H1 (cell line): ENCODE results near the gene WDCP. TPM values are rescaled to one million over a fixed set of nuclear protein-coding genes. Genes with fewer than 3 reads are reported as not detected.

Source experiments
- CTCF ChIA-PET: fragments of 300-600 bp; sonication (Branson Sonifier 250); formaldehyde crosslinking; loops from one replicate; lab custom pipeline; 2021; ENCODE audit not compliant: partially characterized antibody; lab: Charles Lee
- POLR2A ChIA-PET: fragments of 300-600 bp; sonication (Branson Sonifier 250); formaldehyde crosslinking; loops from one replicate; lab custom pipeline; 2021; ENCODE audit warnings: inconsistent platforms; ENCODE audit not compliant: partially characterized antibody; lab: Charles Lee
- DNase-seq, 2 experiments: peaks; one replicate each; pipeline versions ENCODE4 v3.0.0 to v3.0.0-alpha.2; 2010 to 2022; ENCODE audit warnings: low spot score in 2 of 2, low read depth in 1 of 2, mixed read lengths in 1 of 2
- FAIRE-seq: peaks from 2 replicates; lab custom pipeline; 2011; peaks lifted over from hg19 to GRCh38; lab: Jason Lieb, UNC
- H2AFZ ChIP-seq: 2 replicates; pipeline ENCODE4 v1.8.1; 2012; ENCODE audit warnings: low read length, inconsistent platforms
- H2AK5ac ChIP-seq: 2 replicates; pipeline ENCODE4 v1.6.1; 2013; ENCODE audit warnings: low read depth, low read length
- H2BK120ac ChIP-seq: replicated peaks from 2 replicates; pipeline ENCODE3; 2013; ENCODE audit warnings: low read depth, low read length, inconsistent platforms
- H2BK12ac ChIP-seq: 2 replicates; pipeline ENCODE4 v1.6.1; 2013; ENCODE audit warnings: low read depth, low read length
- H2BK15ac ChIP-seq: 2 replicates; pipeline ENCODE4 v1.6.1; 2013; ENCODE audit warnings: low read length
- H2BK20ac ChIP-seq: 2 replicates; pipeline ENCODE4 v1.6.1; 2013; ENCODE audit warnings: low read length
- H2BK5ac ChIP-seq: 2 replicates; pipeline ENCODE4 v1.6.1; 2013; ENCODE audit warnings: low read depth, low read length
- H3K14ac ChIP-seq: 2 replicates; pipeline ENCODE4 v1.6.1; 2013; ENCODE audit warnings: inconsistent platforms; ENCODE audit not compliant: insufficient read length
- H3K18ac ChIP-seq: 2 replicates; pipeline ENCODE4 v1.6.1; 2013; ENCODE audit warnings: low read length; ENCODE audit errors: extremely low read depth
- H3K23ac ChIP-seq: 2 replicates; pipeline ENCODE4 v1.6.1; 2013; ENCODE audit warnings: inconsistent platforms; ENCODE audit not compliant: insufficient read length
- H3K23me2 ChIP-seq: 2 replicates; pipeline ENCODE4 v1.6.1; 2013; ENCODE audit warnings: low read depth, low read length
- H3K27ac ChIP-seq: 2 replicates; pipeline ENCODE4 v1.6.1; 2011; ENCODE audit warnings: low read depth, low read length, inconsistent platforms
- H3K27me3 ChIP-seq, 4 experiments: replicated peaks in 1 of 4; 1 replicate in 1 of 4; 2 replicates in 3 of 4; pipeline versions ENCODE4 v1.6.1 to v1.8.1; 2011 to 2013; ENCODE audit warnings: low read length in 3 of 4, mild to moderate bottlenecking in 3 of 4, inconsistent platforms in 2 of 4, mixed read lengths in 2 of 4, moderate library complexity in 1 of 4; ENCODE audit not compliant: control insufficient read depth in 3 of 4, insufficient read depth in 3 of 4; ENCODE audit errors: extremely low read depth in 1 of 4
- H3K36me3 ChIP-seq, 4 experiments: 2 replicates each; pipeline versions ENCODE4 v1.6.1 to v1.8.1; 2011 to 2013; ENCODE audit warnings: mild to moderate bottlenecking in 4 of 4, low read length in 3 of 4, moderate library complexity in 2 of 4, control low read depth in 1 of 4, inconsistent platforms in 1 of 4; ENCODE audit not compliant: insufficient read depth in 4 of 4, control insufficient read depth in 2 of 4
- H3K4ac ChIP-seq: replicated peaks from 2 replicates; pipeline ENCODE3; 2013; ENCODE audit warnings: low read length, low read depth, mixed read lengths, inconsistent platforms; ENCODE audit not compliant: insufficient read length
- H3K4me1 ChIP-seq, 4 experiments: replicated peaks in 1 of 4; 1 replicate in 1 of 4; 2 replicates in 3 of 4; pipeline versions ENCODE4 v1.6.1 to v1.8.1; 2011 to 2013; ENCODE audit warnings: low read length in 3 of 4, inconsistent platforms in 2 of 4, mixed read lengths in 1 of 4; ENCODE audit not compliant: insufficient read depth in 4 of 4, control insufficient read depth in 3 of 4
- H3K4me2 ChIP-seq, 2 experiments: 2 replicates each; pipeline versions ENCODE4 v1.6.1 to v1.8.1; 2011 to 2013; ENCODE audit warnings: low read depth in 2 of 2, low read length in 2 of 2, control low read depth in 1 of 2, inconsistent platforms in 1 of 2, mild to moderate bottlenecking in 1 of 2; ENCODE audit not compliant: insufficient read depth in 1 of 2
- H3K4me3 ChIP-seq, 4 experiments: fragments of 200-600, 300-600 bp in 1 of 4; sonication (generic), shearing (Covaris generic), sonication (Bioruptor Twin) in 1 of 4; 2 replicates each; pipeline versions ENCODE4 v1.5.1 to v1.8.1; 2011 to 2016; ENCODE audit warnings: low read length in 4 of 4, low read depth in 3 of 4, control low read depth in 2 of 4, inconsistent platforms in 2 of 4, mild to moderate bottlenecking in 2 of 4, mixed read lengths in 1 of 4, moderate library complexity in 1 of 4; ENCODE audit not compliant: insufficient read depth in 2 of 4; ENCODE audit errors: extremely low read depth in 1 of 4
- H3K56ac ChIP-seq: replicated peaks from 2 replicates; pipeline ENCODE3; 2013; ENCODE audit warnings: low read depth, mild to moderate bottlenecking, mixed read lengths, low read length, inconsistent platforms; ENCODE audit not compliant: insufficient read length
- H3K79me1 ChIP-seq: 2 replicates; pipeline ENCODE4 v1.6.1; 2013; ENCODE audit warnings: low read depth, low read length, control low read depth
- H3K79me2 ChIP-seq, 2 experiments: 2 replicates each; pipeline versions ENCODE4 v1.6.1 to v1.8.1; 2012 to 2013; ENCODE audit warnings: low read length in 2 of 2, mild to moderate bottlenecking in 2 of 2, inconsistent platforms in 1 of 2; ENCODE audit not compliant: insufficient read depth in 2 of 2, control insufficient read depth in 1 of 2
- H3K9ac ChIP-seq, 4 experiments: replicated peaks in 1 of 4; 1 replicate in 1 of 4; 2 replicates in 3 of 4; pipeline versions ENCODE4 v1.6.1 to v1.8.1; 2011 to 2013; ENCODE audit warnings: low read depth in 3 of 4, low read length in 3 of 4, control low read depth in 2 of 4, mild to moderate bottlenecking in 2 of 4, moderate library complexity in 2 of 4, inconsistent platforms in 1 of 4; ENCODE audit errors: extremely low read depth in 1 of 4
- H3K9me3 ChIP-seq, 2 experiments: 2 replicates each; pipeline versions ENCODE4 v1.6.1 to v1.8.1; 2012 to 2013; ENCODE audit warnings: mild to moderate bottlenecking in 2 of 2, moderate library complexity in 2 of 2, control low read depth in 1 of 2, inconsistent platforms in 1 of 2, low read depth in 1 of 2, low read length in 1 of 2, mixed read lengths in 1 of 2; ENCODE audit not compliant: insufficient read depth in 2 of 2
- H4K20me1 ChIP-seq, 2 experiments: replicated peaks in 1 of 2; 2 replicates each; pipeline versions ENCODE3 to v1.8.1; 2011 to 2013; ENCODE audit warnings: inconsistent platforms in 2 of 2, low read length in 2 of 2, mild to moderate bottlenecking in 1 of 2; ENCODE audit not compliant: insufficient read depth in 2 of 2, control insufficient read depth in 1 of 2
- H4K5ac ChIP-seq: 2 replicates; pipeline ENCODE4 v1.6.1; 2013; ENCODE audit warnings: low read length, low read depth, mixed read lengths, inconsistent platforms; ENCODE audit not compliant: insufficient read length
- H4K8ac ChIP-seq: 2 replicates; pipeline ENCODE4 v1.8.0; 2013; ENCODE audit warnings: mild to moderate bottlenecking, moderate library complexity, low read length, inconsistent platforms; ENCODE audit not compliant: insufficient read depth; ENCODE audit errors: extremely low read depth
- H4K91ac ChIP-seq: replicated peaks from 2 replicates; pipeline ENCODE3; 2013; ENCODE audit warnings: low read length, mixed read lengths, inconsistent platforms; ENCODE audit not compliant: insufficient read length
- CTCF ChIP-seq, 3 experiments: IDR thresholded peaks; 1 replicate in 2 of 3; 2 replicates in 1 of 3; pipeline versions ENCODE4 v1.5.1 to v1.6.1; 2011; ENCODE audit warnings: low read length in 3 of 3, mild to moderate bottlenecking in 3 of 3, inconsistent platforms in 2 of 3, low read depth in 1 of 3, moderate library complexity in 1 of 3; ENCODE audit not compliant: insufficient read depth in 1 of 3; ENCODE audit errors: control extremely low read depth in 1 of 3
- GTF2F1 ChIP-seq: IDR thresholded peaks from 2 replicates; pipeline ENCODE4 v1.6.1; 2012; ENCODE audit warnings: low read depth, low read length, improper control_type of control experiment, borderline replicate concordance
- KDM5A ChIP-seq: fragments of 200-600 bp; IDR thresholded peaks from 2 replicates; pipeline ENCODE4 v1.7.1; 2012; ENCODE audit warnings: mild to moderate bottlenecking, low read length, inconsistent platforms, mixed read lengths
- RAD21 ChIP-seq, 2 experiments: IDR thresholded peaks in 1 of 2; conservative IDR thresholded peaks in 1 of 2; 2 replicates each; pipeline ENCODE4 v1.6.1; 2011; ENCODE audit warnings: low read depth in 2 of 2, low read length in 2 of 2, improper control_type of control experiment in 1 of 2, inconsistent platforms in 1 of 2, mild to moderate bottlenecking in 1 of 2, moderate library complexity in 1 of 2
- RBBP5 ChIP-seq: IDR thresholded peaks from 2 replicates; pipeline ENCODE4 v1.7.1; 2012; ENCODE audit warnings: low read depth, mild to moderate bottlenecking, inconsistent platforms, low read length, moderate library complexity, borderline replicate concordance
- SIN3A ChIP-seq, 2 experiments: IDR thresholded peaks in 1 of 2; conservative IDR thresholded peaks in 1 of 2; 2 replicates each; pipeline ENCODE4 v1.6.1; 2011 to 2012; ENCODE audit warnings: low read length in 2 of 2, improper control_type of control experiment in 1 of 2, low read depth in 1 of 2, mild to moderate bottlenecking in 1 of 2
- SIX5 ChIP-seq: IDR thresholded peaks from 2 replicates; pipeline ENCODE4 v1.6.1; 2011; ENCODE audit warnings: mild to moderate bottlenecking, low read depth, low read length
- WGBS, 2 experiments: shearing (Covaris generic) in 1 of 2; methylation state at CpG; one replicate each; pipeline versions ENCODE4 v1.1.6 to v1.1.7; 2013 to 2015; ENCODE audit warnings: low lambda C conversion rate in 2 of 2, mixed read lengths in 2 of 2, inconsistent platforms in 1 of 2, low coverage in 1 of 2, missing lambda C conversion rate in 1 of 2; ENCODE audit not compliant: insufficient replicate concordance in 2 of 2, insufficient coverage in 1 of 2, insufficient read length in 1 of 2; ENCODE audit errors: extremely low coverage in 1 of 2, missing lambda C conversion rate in 1 of 2; 5-methylcytosine and 5-hydroxymethylcytosine counted together
- polyA plus RNA-seq, 7 experiments: library from polyadenylated mRNA; depleted of rRNA in 3 of 7; stranded (reverse) in 5 of 7; unstranded in 2 of 7; fragments of >200 nt in 5 of 7; fragments of 200-250 nt in 2 of 7; gene quantifications; 1 replicate in 5 of 7; 2 replicates in 1 of 7; 4 replicates in 1 of 7; pipeline versions ENCODE4 v1.2.1 to v1.2.3, GENCODE V29; 2011 to 2013; ENCODE audit warnings: missing spikeins in 2 of 7, mixed read lengths in 2 of 7
- total RNA-seq: library from RNA; stranded (reverse); fragmentation: NEBNext Ultra II Directional; extraction: Animal tissue kit (Norgen Biotek cat#: 25700); gene quantifications from 2 replicates; pipeline ENCODE4 v1.2.1, GENCODE V29; 2021

WDCP gene
- total and polyA plus RNA-seq, 2 of the 8 experiments (the other 6 are each of a cell fraction or from before 2014, with no cell fraction given), result 19.2 to 40.1 TPM

GRCh38 chr2:24084386-24085199 is 37.4 kb upstream of the WDCP start, which contains the start of gene TP53I3:
TP53I3 (minus strand) TSS chr2:24084834; CDS start chr2:24084326, 508 bp downstream.
- Histone ChIP-seq H3K23me2 (peaks cover 10% of the 10 kb centered on the region), H4K5ac (peak within 1 kb of the TSS; percentile 96), H3K27me3 (no peaks in the 10 kb centered on the region), H4K91ac (peak within 1 kb of the TSS; percentile 97), H3K4me1 (peaks cover 4 to 11% (median 9%) of the 10 kb centered on the region in 4 experiments), H3K36me3 (peaks cover 9 to 17% (median 11%) of the 10 kb centered on the region in 4 experiments; a peak in 7 of 8 replicates), H2BK20ac (0 out of 2 replicates have a peak within 1 kb of the TSS, but pooled peaks have one; percentile 40), H3K4me3 (peak within 1 kb of the TSS; percentile 55 to 77 (median 66)), H2AFZ (peak within 1 kb of the TSS; percentile 93), H3K23ac (no peak within 1 kb of the TSS), H4K8ac (peak within 1 kb of the TSS; percentile 99), H2BK5ac (peak within 1 kb of the TSS; percentile 96), H4K20me1 (no peaks in the 10 kb centered on the region), H3K56ac (peak within 1 kb of the TSS; percentile 86), H3K18ac (peak within 1 kb of the TSS; percentile 99), H3K9ac (peak within 1 kb of the TSS; percentile 86 to 93 (median 91)), H2AK5ac (no peak within 1 kb of the TSS), H3K4me2 (peak within 1 kb of the TSS; percentile 80 to 94), H3K14ac (no peak within 1 kb of the TSS), H3K79me2 (no peaks in the 10 kb centered on the region), H2BK15ac (peak within 1 kb of the TSS; percentile 46; the same call in 1 of the 2 replicates), H3K4ac (peak within 1 kb of the TSS; percentile 24), H3K27ac (peak within 1 kb of the TSS; percentile 89), H2BK12ac (peak within 1 kb of the TSS; percentile 99), H3K79me1 (no peaks in the 10 kb centered on the region), H2BK120ac (peak within 1 kb of the TSS; percentile 51), H3K9me3 (no peaks in the 10 kb centered on the region)
- POLR2A ChIA-PET, result interaction anchor here (0.6 to 3.1 kb wide), 30 partner anchors 8 to 670 kb away, joined by 3 to 24 read pairs (median 6); partner anchors contain the start of genes ATAD2B, FAM228B, ITSN2 and MFSD2B
- WGBS, 2 experiments, result 1% methylated on average over 34 of the region's 44 CpGs; no CpG with 5 or more reads in 1 of the 2 experiments
- CTCF ChIA-PET, result interaction anchor here (0.6 to 4.3 kb wide), 29 partner anchors 11 to 343 kb away, joined by 3 to 25 read pairs (median 4); partner anchors contain the start of genes ATAD2B, FAM228A, ITSN2 and WDCP
- DNase-seq (peak; percentile 75 to 97), FAIRE-seq (no peak)
- TF ChIP-seq SIX5 (no peak), CTCF (IDR thresholded peaks at IDR 0.05; ENCODE audit: control extremely low read depth in 1 of 3, insufficient read depth in 1 of 3, low read depth in 1 of 3, low read length in 3 of 3) (peak; percentile 93 to 96 (median 93)), KDM5A (no peak), SIN3A (conservative IDR thresholded peaks at IDR 0.05 in 1 of 2, IDR thresholded peaks at IDR 0.05 in 1 of 2; ENCODE audit: low read depth in 1 of 2, low read length in 2 of 2) (peak in 1 of 2 experiments; percentile 20; a peak in 1 of 4 replicates), RAD21 (IDR thresholded peaks at IDR 0.05 in 1 of 2, conservative IDR thresholded peaks at IDR 0.05 in 1 of 2; ENCODE audit: low read depth in 2 of 2, low read length in 2 of 2) (peak; percentile 60 to 72), RBBP5 (0 out of 2 replicates have a peak, but pooled peaks have one; percentile 80), GTF2F1 (0 out of 2 replicates have a peak, but pooled peaks have one; percentile 3)
